ENCODE measurements around the gene CTAG1A.

The CTAG1A gene

GRCh38 chrX:154542723-154543424 is 42.1 kb upstream of the CTAG1A start:
- Histone ChIP-seq H3K27ac (ENCODE audit: low read length) (no peak overlapping the region), H3F3A (ENCODE audit: insufficient read depth, low read length) (no peaks in the 10 kb centered on the region), H3K9ac (ENCODE audit: low read length) (no peak overlapping the region), H3K4me3 (ENCODE audit: low read length) (no peak overlapping the region), H3K27me3 (replicated peaks; ENCODE audit: insufficient read depth, low read length) (no peaks in the 10 kb centered on the region), H2AFZ (ENCODE audit: low read length) (no peak overlapping the region), H3K79me2 (ENCODE audit: low read length) (peaks cover 6% of the 10 kb centered on the region), H3K9me2 (replicated peaks; ENCODE audit: insufficient read depth, low read length) (no peaks in the 10 kb centered on the region), H3K36me3 (replicated peaks; ENCODE audit: insufficient read depth, low read length) (no peaks in the 10 kb centered on the region), H3K9me3 (replicated peaks; ENCODE audit: insufficient read depth, low read length) (no peaks in the 10 kb centered on the region), H3K4me2 (ENCODE audit: low read depth, low read length) (no peak overlapping the region), H4K20me1 (ENCODE audit: insufficient read depth, low read length) (no peaks in the 10 kb centered on the region), H3K4me1 (ENCODE audit: low read length) (0 out of 2 replicates have a peak, but pooled peaks cover 4% of the 10 kb centered on the region)
- no peak for DNase-seq
- TF ChIP-seq EZH2phosphoT487 (IDR thresholded peaks at IDR 0.05; ENCODE audit: low read length) (no peak), CTCF (IDR thresholded peaks at IDR 0.05; ENCODE audit: low read length) (no peak), EZH2 (optimal IDR thresholded peaks at IDR 0.05; ENCODE audit: low read depth, low read length) (no peak)

GRCh38 chrX:154545673-154546274 is 39.2 kb upstream of the CTAG1A start:
- Histone ChIP-seq H3F3A (ENCODE audit: insufficient read depth, low read length) (no peaks in the 10 kb centered on the region), H3K27me3 (replicated peaks; ENCODE audit: insufficient read depth, low read length) (no peaks in the 10 kb centered on the region), H3K9me3 (replicated peaks; ENCODE audit: insufficient read depth, low read length) (no peaks in the 10 kb centered on the region), H3K4me2 (ENCODE audit: low read depth, low read length) (peak overlapping the region; percentile 94; the same call in 1 of the 2 replicates), H2AFZ (ENCODE audit: low read length) (no peak overlapping the region; the same call in 1 of the 2 replicates), H3K9ac (ENCODE audit: low read length) (peak overlapping the region; percentile 67; the same call in 1 of the 2 replicates), H3K79me2 (ENCODE audit: low read length) (peaks cover 32% of the 10 kb centered on the region), H3K9me2 (replicated peaks; ENCODE audit: insufficient read depth, low read length) (no peaks in the 10 kb centered on the region), H3K4me3 (ENCODE audit: low read length) (peak overlapping the region; percentile 72), H3K36me3 (replicated peaks; ENCODE audit: insufficient read depth, low read length) (no peaks in the 10 kb centered on the region), H4K20me1 (ENCODE audit: insufficient read depth, low read length) (no peaks in the 10 kb centered on the region), H3K27ac (ENCODE audit: low read length) (no peak overlapping the region), H3K4me1 (ENCODE audit: low read length) (0 out of 2 replicates have a peak, but pooled peaks cover 4% of the 10 kb centered on the region)
- no peak for TF ChIP-seq EZH2 (optimal IDR thresholded peaks at IDR 0.05; ENCODE audit: low read depth, low read length)
- no peak for TF ChIP-seq EZH2phosphoT487 (IDR thresholded peaks at IDR 0.05; ENCODE audit: low read length)
- TF ChIP-seq CTCF (IDR thresholded peaks at IDR 0.05; ENCODE audit: low read length), result no peak
- no peak for DNase-seq

GRCh38 chrX:154546354-154547244 is 38.3 kb upstream of the CTAG1A start, which contains the start of gene G6PD:
Gene G6PD (minus strand): TSS chrX:154546846. CDS start chrX:154546155, 691 bp downstream.
- H3K4me1 ChIP-seq (ENCODE audit: low read length), result 0 out of 2 replicates have a peak, but pooled peaks cover 4% of the 10 kb centered on the region
- H3K9me3 ChIP-seq (replicated peaks; ENCODE audit: insufficient read depth, low read length), result no peaks in the 10 kb centered on the region

More at GRCh38 chrX:154546354-154547244, 38.3 kb upstream of the CTAG1A start, which contains the start of gene G6PD:
- DNase-seq, result peak; percentile 72
- H3K4me2 ChIP-seq (ENCODE audit: low read depth, low read length), result peak within 1 kb of the TSS; percentile 94
- TF ChIP-seq EZH2 (optimal IDR thresholded peaks at IDR 0.05; ENCODE audit: low read depth, low read length) (no peak), EZH2phosphoT487 (IDR thresholded peaks at IDR 0.05; ENCODE audit: low read length) (no peak), CTCF (IDR thresholded peaks at IDR 0.05; ENCODE audit: low read length) (no peak)
- H2AFZ ChIP-seq (ENCODE audit: low read length), result peak within 1 kb of the TSS; percentile 77
- H3K27me3 ChIP-seq (replicated peaks; ENCODE audit: insufficient read depth, low read length), result no peaks in the 10 kb centered on the region
- H3K27ac ChIP-seq (ENCODE audit: low read length), result peak within 1 kb of the TSS; percentile 85
- no peaks in the 10 kb centered on the region for H4K20me1 ChIP-seq (ENCODE audit: insufficient read depth, low read length)
- peak within 1 kb of the TSS; percentile 94 for H3K4me3 ChIP-seq (ENCODE audit: low read length)
- no peaks in the 10 kb centered on the region for H3K36me3 ChIP-seq (replicated peaks; ENCODE audit: insufficient read depth, low read length)
- no peaks in the 10 kb centered on the region for H3F3A ChIP-seq (ENCODE audit: insufficient read depth, low read length)
- H3K9ac ChIP-seq (ENCODE audit: low read length), result peak within 1 kb of the TSS; percentile 74
- H3K9me2 ChIP-seq (replicated peaks; ENCODE audit: insufficient read depth, low read length), result no peaks in the 10 kb centered on the region
- peaks cover 38% of the 10 kb centered on the region for H3K79me2 ChIP-seq (ENCODE audit: low read length)

Data from MM.1S (cell line).